ENCODE results near the gene ZWINT. TPM values are rescaled to one million over a fixed set of nuclear protein-coding genes. Genes with fewer than 3 reads are reported as not detected.

Gene ZWINT
- total and polyA plus RNA-seq, 8 donors = 4.5 to 33.0 (median 13.6) TPM

- Histone ChIP-seq H3K4me1 (no peaks in the 10 kb centered on the region), H3K36me3 (no peaks in the 10 kb centered on the region), H3K4me3 (no peak overlapping the region), H3K9me3 (no peaks in the 10 kb centered on the region), H3K27ac (no peak overlapping the region), H3K27me3 (no peaks in the 10 kb centered on the region)
- 86 to 92% (median 91%) methylated on average over 3 of the region's 3 CpGs for WGBS, 5 donors
- no peak for TF ChIP-seq EP300 (IDR thresholded peaks at IDR 0.05)
- TF ChIP-seq, protein P1, sequence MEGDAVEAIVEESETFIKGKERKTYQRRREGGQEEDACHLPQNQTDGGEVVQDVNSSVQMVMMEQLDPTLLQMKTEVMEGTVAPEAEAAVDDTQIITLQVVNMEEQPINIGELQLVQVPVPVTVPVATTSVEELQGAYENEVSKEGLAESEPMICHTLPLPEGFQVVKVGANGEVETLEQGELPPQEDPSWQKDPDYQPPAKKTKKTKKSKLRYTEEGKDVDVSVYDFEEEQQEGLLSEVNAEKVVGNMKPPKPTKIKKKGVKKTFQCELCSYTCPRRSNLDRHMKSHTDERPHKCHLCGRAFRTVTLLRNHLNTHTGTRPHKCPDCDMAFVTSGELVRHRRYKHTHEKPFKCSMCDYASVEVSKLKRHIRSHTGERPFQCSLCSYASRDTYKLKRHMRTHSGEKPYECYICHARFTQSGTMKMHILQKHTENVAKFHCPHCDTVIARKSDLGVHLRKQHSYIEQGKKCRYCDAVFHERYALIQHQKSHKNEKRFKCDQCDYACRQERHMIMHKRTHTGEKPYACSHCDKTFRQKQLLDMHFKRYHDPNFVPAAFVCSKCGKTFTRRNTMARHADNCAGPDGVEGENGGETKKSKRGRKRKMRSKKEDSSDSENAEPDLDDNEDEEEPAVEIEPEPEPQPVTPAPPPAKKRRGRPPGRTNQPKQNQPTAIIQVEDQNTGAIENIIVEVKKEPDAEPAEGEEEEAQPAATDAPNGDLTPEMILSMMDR (IDR thresholded peaks at IDR 0.05) = no peak
- no peak for TF ChIP-seq POLR2A (IDR thresholded peaks at IDR 0.05)
- no peak for TF ChIP-seq POLR2AphosphoS5 (IDR thresholded peaks at IDR 0.05)
- no peak for DNase-seq
- intact Hi-C loops (cut with DNase I; ENCODE audit: low total_unique reads) = no loop called here
These were observed 13.0 kb downstream of the ZWINT start for GRCh38 chr10:56348101-56348500.

- intact Hi-C loops (cut with DNase I; ENCODE audit: low total_unique reads) = no loop called here
- no peaks in the 10 kb centered on the region for H3K9me3 ChIP-seq
- H3K4me3 ChIP-seq = no peak overlapping the region
- H3K27me3 ChIP-seq = no peaks in the 10 kb centered on the region
- no peaks in the 10 kb centered on the region for H3K4me1 ChIP-seq
- TF ChIP-seq POLR2AphosphoS5 (IDR thresholded peaks at IDR 0.05) (no peak), POLR2A (IDR thresholded peaks at IDR 0.05) (no peak), EP300 (IDR thresholded peaks at IDR 0.05) (no peak)
- TF ChIP-seq, protein P1 (IDR thresholded peaks at IDR 0.05) = no peak
- H3K36me3 ChIP-seq = no peaks in the 10 kb centered on the region
- no peak overlapping the region for H3K27ac ChIP-seq
- no peak for DNase-seq
These were observed 14.1 kb downstream of the ZWINT start for GRCh38 chr10:56346845-56347415.

DNA sequence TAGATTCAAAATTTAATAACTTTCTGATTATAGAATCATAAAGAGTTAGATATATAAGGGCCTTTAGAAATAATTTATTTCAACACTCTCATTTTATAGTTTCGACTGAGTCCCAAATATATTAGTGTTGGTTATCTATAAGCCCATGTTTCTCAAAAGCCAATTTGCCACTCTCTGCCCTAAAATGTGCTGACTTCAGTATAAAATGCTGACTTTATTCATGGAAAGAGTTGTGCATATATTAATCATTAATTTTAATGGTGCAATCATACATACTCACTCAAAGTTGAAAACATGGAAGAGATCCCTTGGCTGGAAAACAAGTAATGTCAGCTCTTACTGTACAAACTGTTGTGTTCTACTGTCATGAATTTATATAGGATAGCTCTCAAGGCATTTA is 19.4 kb downstream of the ZWINT start:
- TF ChIP-seq POLR2AphosphoS5 (IDR thresholded peaks at IDR 0.05) (no peak), POLR2A (IDR thresholded peaks at IDR 0.05) (no peak)
- TF ChIP-seq, protein P1 (IDR thresholded peaks at IDR 0.05) = no peak
- Histone ChIP-seq H3K9me3 (peaks cover 0 to 14% (median 7%) of the 10 kb centered on the region in 4 donors), H3K4me3 (no peak overlapping the region), H3K27me3 (no peaks in the 10 kb centered on the region), H3K27ac (no peak overlapping the region), H3K4me1 (no peaks in the 10 kb centered on the region), H3K36me3 (no peaks in the 10 kb centered on the region)
- DNase-seq = no peak
- intact Hi-C loops (cut with DNase I; ENCODE audit: low total_unique reads) = no loop called here
- 78 to 93% (median 90%) methylated on average over 1 of the region's 1 CpG for WGBS, 5 donors

- Histone ChIP-seq H3K9me3 (peaks cover 0 to under 1% (median 0%) of the 10 kb centered on the region in 4 donors), H3K27me3 (no peaks in the 10 kb centered on the region)
- whole genome bisulfite sequencing, 5 donors = 86 to 99% (median 92%) methylated on average over 2 of the region's 2 CpGs
These were observed 31.1 kb downstream of the ZWINT start for GRCh38 chr10:56329961-56330360.

More at GRCh38 chr10:56329961-56330360, 31.1 kb downstream of the ZWINT start:
- DNase-seq = no peak
- no peaks in the 10 kb centered on the region for H3K4me1 ChIP-seq
- H3K4me3 ChIP-seq = no peak overlapping the region
- intact Hi-C loops (cut with DNase I; ENCODE audit: low total_unique reads) = no loop called here
- H3K27ac ChIP-seq = no peak overlapping the region
- no peaks in the 10 kb centered on the region for H3K36me3 ChIP-seq
- TF ChIP-seq POLR2A (IDR thresholded peaks at IDR 0.05) (no peak), EP300 (IDR thresholded peaks at IDR 0.05) (no peak), POLR2AphosphoS5 (IDR thresholded peaks at IDR 0.05) (no peak)
- TF ChIP-seq, protein P1 (IDR thresholded peaks at IDR 0.05) = no peak

Measured in stomach (tissue), 9 donors.